ENCODE measurements around the gene TRAK2.

DNA sequence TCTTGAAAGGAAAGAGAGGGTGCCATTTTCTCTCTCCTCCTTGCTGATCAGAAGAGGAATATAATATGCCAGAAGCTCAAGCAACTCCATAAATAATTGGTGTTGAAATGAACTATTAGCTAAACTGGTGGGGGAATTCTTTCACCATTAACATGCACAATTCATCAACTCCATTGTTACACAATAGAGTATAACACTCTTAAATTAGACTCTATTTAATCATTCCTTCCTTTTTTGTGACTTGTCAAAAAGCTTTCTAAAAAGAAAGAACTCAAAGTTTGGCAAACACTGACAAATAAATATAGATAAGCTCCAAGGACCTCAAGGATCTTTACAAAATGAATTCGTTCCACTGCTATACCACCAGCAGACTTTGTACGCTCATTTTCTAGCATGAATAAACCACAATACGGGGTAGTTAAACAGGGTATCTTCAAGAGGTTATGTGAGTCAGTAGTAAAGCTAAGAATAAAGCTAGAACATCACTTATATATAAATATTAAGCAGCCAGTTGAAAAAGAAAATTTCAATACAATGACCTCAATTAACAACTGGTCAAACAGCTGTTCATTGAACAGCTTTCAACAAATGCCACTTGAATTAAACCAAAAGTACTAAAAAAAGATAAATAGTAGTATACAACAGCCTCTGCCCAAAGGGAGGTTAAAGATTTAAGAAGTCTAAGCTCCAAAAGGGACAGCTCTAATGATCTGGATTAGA, 6.4 kb downstream of the TRAK2 start:
- TF ChIP-seq, protein P1, sequence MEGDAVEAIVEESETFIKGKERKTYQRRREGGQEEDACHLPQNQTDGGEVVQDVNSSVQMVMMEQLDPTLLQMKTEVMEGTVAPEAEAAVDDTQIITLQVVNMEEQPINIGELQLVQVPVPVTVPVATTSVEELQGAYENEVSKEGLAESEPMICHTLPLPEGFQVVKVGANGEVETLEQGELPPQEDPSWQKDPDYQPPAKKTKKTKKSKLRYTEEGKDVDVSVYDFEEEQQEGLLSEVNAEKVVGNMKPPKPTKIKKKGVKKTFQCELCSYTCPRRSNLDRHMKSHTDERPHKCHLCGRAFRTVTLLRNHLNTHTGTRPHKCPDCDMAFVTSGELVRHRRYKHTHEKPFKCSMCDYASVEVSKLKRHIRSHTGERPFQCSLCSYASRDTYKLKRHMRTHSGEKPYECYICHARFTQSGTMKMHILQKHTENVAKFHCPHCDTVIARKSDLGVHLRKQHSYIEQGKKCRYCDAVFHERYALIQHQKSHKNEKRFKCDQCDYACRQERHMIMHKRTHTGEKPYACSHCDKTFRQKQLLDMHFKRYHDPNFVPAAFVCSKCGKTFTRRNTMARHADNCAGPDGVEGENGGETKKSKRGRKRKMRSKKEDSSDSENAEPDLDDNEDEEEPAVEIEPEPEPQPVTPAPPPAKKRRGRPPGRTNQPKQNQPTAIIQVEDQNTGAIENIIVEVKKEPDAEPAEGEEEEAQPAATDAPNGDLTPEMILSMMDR (IDR thresholded peaks at IDR 0.05), result no peak
- no peak for TF ChIP-seq EZH2 (IDR thresholded peaks at IDR 0.05; ENCODE audit: borderline replicate concordance, insufficient read depth, low read depth, low read length, poor library complexity, severe bottlenecking)

All from B cell (primary cell).